ENCODE results near the gene HYAL4.

DNA sequence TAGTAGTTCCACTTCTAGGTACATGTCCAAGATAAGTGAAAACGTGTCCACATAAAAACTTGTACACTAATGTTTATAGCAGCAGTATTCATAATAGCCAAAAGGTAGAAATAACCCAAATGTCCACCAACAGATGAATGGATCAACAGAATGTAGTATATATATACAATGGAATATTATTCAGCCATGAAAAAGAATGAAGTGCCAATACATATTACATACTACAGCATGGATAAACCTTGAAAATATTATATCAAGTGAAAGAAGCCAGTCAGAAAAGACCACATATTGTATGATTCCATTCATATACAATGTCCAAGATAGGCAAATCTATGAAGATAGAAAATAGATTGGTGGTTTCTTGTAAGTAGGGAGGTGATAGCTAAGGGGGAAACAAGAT is 48.4 kb upstream of the HYAL4 start:
- no peak for TF ChIP-seq GATA2 (IDR thresholded peaks at IDR 0.05; ENCODE audit: low read depth, low read length)
- no peak for TF ChIP-seq GATA3 (IDR thresholded peaks at IDR 0.05; ENCODE audit: low read depth, low read length)
